Measurements from ENCODE around the gene PSAPL1.
"Not testable (repeated sequence)": the region's sequence is repeated elsewhere in the genome, so short reads cannot be mapped to it uniquely, and the experiment has no call there.

Gene PSAPL1

GRCh38 chr4:7458477-7458876 lies 23.7 kb upstream of the PSAPL1 start:
- DNase-seq, result no peak

GRCh38 chr4:7458066-7458425 lies 23.3 kb upstream of the PSAPL1 start:
- DNase-seq, result no peak

- DNase-seq, result no peak
Measured at GRCh38 chr4:7457201-7458065, 22.7 kb upstream of the PSAPL1 start.

DNA sequence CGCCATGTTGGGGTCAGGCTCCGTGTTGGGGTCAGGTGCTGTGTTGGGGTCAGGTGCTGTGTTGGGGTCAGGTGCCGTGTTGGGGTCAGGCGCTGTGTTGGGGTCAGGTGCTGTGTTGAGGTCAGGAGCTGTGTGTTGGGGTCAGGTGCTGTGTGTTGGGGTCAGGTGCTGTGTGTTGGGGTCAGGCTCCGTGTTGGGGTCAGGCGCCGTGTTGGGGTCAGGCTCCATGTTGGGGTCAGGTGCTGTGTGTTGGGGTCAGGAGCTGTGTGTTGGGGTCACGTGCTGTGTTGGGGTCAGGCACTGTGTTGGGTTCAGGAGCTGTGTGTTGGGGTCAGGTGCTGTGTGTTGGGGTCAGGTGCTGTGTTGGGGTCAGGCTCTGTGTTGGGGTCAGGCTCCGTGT lies 18.1 kb upstream of the PSAPL1 start:
- DNase-seq, result not testable (repeated sequence)

DNA sequence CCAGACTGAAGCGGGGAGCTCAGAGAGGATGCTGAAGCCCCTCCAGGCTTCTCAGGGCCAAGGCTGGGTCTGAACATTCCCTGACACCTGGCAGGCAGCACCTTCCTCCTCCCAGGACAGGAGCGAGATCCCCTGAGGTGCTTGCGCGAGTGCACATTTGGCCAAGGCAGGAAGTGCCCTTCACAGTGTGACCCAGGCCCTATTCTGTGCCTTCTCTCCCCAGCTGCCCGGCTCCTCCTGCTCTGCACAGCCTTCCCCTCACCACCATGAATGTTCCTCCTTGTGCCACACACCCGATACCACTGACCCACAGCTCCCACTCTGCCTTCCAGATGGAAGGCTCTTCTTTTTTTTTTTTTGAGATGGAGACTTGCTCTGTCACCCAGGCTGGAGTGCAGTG lies 17.1 kb upstream of the PSAPL1 start:
- DNase-seq, result no peak

GRCh38 chr4:7451434-7451789 lies 16.7 kb upstream of the PSAPL1 start:
- DNase-seq, result no peak

DNA sequence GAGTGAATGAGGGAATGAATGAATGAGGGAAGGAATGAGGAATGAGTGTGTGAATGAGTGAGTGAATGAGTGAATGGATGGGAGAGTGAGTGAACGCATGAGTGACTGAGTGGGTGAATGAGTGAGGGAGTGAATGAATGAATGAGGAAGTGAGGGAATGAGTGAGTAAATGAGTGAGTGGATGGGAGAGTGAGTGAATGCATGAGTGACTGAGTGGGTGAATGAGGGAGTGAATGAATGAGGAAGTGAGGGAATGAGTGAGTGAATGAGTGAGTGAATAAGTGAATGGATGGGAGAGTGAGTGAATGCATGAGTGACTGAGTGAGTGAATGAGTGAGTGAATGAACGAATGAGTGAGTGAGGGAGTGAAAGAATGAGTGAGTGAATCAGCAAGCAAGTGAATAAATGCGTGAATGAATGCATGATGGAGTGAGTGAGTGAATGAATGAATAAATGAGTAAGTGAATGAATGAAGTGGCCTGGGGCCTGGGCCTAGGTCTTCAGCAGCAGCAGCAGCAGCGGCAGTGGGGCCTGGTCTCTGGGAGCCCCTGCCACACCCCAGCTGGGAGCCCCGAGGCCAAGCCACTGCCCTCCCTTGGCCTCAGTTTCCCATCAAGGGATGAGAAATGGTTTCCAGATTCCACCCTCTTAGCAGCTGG lies 16.2 kb upstream of the PSAPL1 start:
- no peak for DNase-seq

- DNase-seq, result no peak
Measured at GRCh38 chr4:7448036-7448435, 13.3 kb upstream of the PSAPL1 start.

- no peak for DNase-seq
Measured at GRCh38 chr4:7447236-7447635, 12.5 kb upstream of the PSAPL1 start.

DNA sequence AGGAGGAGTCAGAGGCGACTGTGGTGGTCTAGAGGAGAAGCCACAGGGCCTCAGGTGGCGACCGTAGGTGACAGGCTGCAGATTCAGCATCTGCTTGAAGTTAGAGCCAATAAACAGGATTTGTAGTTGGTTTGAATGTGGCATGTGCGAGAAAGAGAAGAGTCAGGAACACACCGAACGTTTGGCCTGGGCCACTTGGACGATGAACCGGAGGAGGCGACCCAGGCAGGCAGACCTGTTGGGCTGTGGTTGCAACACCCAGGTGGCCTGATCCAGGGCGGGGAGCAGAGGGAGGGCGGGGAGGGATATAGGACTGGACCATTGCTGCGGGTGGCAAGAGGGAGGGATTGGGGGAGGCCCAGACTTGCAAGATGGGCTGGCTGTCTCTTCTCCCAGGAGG lies 10.0 kb upstream of the PSAPL1 start:
- DNase-seq, result no peak

DNA sequence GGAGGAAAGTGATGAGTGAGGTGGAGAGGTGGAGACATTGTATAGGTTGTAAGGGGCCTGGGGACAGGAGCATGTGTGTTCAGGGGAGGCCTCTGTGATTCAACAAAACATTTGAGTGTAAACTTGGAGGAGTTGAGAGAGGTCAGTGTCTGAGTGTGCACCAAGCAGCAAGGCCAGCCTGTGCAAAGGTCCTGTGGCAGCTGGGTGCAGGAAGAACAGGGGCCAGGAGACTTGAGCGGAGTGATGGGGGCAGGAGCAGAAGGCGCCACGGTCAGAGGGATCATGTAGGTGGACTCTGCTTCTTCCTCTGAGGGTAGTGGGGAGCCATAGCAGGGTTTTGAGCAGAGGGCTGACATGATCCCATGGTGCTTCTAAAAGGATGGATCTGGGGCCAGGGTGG lies 9.6 kb upstream of the PSAPL1 start:
- DNase-seq, result no peak

DNA sequence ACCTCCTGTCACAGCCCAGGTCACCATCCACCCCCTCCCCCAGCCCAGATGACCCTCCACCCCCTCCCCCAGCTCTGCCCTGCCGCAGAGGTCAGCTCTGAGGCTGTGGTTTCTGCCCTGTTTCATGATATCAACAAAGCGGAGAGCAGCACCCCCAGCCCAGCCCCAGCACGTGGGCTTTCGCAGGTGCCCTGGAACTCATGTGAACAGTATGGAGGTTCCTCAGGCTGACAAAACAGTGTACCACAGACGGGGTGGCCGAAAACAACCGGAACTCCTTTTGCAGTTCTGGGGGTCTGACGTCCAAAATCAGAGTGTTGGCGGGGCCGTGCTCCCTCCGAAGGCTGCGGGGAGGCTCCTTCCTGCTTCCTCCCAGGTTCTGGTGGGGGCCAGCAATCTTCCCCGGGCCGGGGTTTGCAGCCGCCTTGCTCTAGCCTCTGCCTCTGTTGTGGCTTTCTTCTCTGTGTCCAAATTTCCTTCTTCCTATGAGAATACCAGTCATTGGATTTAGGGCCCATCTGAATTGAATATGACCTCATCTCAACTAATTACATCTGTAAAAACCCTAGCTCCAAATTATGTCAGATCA lies 7.9 kb upstream of the PSAPL1 start:
- no peak for DNase-seq

DNA sequence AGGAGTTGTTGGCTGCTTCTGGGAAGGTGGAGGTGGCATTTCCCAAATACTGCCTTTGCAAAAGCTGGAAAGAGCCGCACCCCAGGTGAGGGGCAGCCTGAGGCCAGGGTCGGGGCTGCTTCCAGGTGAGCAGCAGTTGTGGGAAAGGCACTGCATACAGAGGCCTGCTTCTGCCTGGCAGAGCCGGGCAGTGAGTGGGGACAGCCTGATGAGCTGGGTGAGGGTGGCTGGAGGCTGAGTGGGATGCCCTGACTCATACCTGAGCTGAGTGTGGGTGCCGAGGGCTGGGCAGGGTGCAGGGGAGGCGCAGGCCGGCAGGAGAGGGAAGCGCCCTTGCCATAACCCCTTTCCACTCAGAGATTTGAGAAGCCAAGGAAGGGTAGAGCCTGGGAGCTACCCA lies 6.5 kb upstream of the PSAPL1 start:
- DNase-seq, result no peak

- no peak for DNase-seq
Measured at GRCh38 chr4:7439699-7440098, 5.0 kb upstream of the PSAPL1 start.

DNA sequence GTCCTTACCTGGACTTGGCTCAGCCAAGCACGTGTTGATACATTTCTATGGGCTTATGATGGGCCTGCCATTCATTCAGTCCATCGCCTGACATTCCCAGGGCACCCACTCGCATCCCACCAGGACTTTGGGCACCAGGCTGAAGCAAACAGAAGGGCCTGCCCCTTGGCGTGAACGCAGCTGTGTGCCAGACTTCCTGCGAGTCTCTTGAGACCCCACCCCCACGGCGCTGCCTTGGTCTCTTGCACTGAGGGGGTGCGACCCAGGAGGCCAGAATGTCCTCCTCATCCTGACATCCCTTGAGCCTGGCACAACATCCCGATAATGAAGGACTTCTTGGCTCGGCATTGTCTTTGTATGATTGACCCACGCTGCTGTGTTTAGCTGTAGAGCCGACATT lies 1.5 kb upstream of the PSAPL1 start:
- no peak for DNase-seq

- DNase-seq, result no peak
Measured at GRCh38 chr4:7435471-7436061, 836 bp upstream of the PSAPL1 start.

DNA sequence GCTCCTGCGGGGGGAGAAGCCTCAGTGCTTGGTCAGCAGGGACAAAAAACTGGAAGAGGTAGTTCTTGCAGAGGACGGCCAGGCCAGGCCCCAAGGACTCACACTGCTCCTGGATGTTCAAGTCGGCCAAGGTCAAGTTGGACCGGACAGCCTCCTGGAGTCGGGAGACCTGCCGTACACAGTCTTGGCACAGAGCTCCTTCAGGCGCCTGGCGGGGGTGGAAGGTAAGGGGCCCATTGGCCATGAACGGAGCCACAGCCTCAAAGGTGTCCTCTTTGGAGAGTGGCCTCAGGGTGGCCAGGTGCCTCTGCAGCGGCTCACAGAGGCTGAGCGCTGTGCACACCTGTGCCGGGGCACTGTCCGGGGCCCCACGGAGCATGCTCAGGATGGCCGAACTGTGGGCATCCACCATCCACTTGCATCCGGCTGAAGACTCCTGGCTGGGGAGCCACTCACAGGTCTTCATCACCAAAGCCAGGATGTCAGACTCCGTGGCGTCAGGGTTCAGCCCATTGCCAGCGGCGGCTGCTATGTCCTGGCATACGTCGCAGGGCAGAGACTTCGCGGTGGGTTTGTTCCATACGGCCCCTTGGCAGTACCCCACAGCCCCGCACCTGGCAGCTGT lies 477 bp downstream of the PSAPL1 start:
- no peak for DNase-seq

DNA sequence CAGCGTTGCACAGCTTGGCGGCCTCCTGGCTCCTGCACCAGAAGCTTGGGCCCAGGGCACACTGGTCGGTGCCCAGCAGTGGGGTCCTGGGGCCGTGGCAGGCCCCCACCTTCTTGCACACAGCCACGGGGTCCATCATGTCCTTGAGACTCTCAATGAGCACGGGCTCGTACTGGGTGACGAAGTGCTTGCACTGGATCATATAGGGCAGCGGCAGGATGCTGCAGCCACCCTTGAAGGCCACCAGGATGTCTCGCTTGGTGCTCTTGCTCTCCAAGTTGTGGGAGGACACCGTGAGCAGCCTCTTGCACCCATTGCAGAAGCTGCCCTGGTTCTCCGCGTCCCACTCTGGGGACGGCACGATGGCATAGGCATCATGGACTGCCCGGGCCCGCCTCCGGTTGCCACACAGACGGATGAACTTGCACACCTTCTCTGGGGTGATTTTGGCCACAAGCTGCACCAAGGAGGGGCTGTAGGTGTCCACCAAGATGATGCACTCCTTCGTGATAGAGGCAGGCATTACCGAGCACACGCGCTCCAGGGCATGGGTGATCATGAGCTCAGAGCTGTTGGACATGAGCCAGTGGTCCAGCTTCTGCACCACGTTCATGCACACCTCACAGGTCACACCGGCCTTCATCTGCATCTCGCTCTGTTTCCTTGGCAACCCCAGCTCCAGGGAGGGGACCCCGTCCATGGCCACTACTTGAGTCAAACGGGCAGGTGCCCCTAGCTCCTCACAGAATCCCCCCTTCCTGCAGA lies 1.2 kb downstream of the PSAPL1 start:
- no peak for DNase-seq

GRCh38 chr4:7432531-7433375 lies 2.0 kb downstream of the PSAPL1 start:
- no peak for DNase-seq

DNA sequence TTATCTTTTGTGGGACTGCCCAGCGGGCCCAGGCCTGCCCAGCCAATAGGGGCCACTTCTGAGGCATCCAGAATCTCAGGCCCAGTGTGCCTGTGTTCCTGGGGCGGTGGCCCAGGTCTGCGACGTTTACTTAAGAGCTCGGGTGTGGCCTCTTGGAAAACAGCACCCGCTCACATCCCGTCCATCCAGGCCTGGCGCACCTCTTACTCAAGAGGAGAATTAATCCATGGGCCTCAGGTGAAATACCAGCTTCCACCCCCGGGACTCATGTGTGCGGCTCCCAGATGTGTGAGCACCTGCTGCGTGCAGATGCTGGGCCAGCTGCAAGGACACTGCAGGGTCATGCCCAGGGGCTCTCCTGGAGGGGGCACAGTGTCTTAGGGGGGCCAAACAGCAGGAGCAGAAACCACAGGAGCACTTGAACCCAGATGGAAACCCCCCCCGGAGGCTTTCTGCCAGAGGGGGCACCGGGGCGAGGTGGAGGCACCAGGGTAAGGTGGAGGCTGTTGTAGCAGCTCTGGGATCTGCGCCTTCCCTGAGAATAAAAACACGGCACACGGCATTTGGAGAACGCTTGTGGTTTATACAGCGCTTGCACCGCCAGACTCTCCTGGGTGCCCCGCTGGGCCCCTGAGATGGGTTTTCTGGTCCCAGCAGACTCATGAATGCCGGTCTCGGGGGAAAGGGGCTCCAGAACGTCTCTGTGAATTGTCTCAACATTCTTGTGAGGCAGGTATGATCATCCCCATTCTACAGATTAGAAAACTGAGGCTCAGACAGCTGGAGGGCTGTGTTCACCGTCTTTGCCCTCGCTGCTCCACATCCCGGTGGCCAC lies 2.8 kb downstream of the PSAPL1 start:
- no peak for DNase-seq
